HFF-Myc (cell line): ENCODE results near the gene PCF11.

Experiments
- DNase-seq: peaks from one replicate; pipeline ENCODE4 v3.0.0-alpha.2; 2011; ENCODE audit warnings: low read depth; ENCODE audit errors: extremely low read depth
- H3K4me3 ChIP-seq: replicated peaks from 2 replicates; pipeline ENCODE4 v1.5.1; 2011; ENCODE audit warnings: low read depth, mild to moderate bottlenecking, control low read depth, low read length
- TF ChIP-seq, protein P1 (sequence below): IDR thresholded peaks from 2 replicates; pipeline ENCODE4 v1.5.1; 2012; ENCODE audit warnings: mild to moderate bottlenecking, low read depth, low read length, control low read depth; ENCODE audit errors: missing control alignments

Gene PCF11

DNA sequence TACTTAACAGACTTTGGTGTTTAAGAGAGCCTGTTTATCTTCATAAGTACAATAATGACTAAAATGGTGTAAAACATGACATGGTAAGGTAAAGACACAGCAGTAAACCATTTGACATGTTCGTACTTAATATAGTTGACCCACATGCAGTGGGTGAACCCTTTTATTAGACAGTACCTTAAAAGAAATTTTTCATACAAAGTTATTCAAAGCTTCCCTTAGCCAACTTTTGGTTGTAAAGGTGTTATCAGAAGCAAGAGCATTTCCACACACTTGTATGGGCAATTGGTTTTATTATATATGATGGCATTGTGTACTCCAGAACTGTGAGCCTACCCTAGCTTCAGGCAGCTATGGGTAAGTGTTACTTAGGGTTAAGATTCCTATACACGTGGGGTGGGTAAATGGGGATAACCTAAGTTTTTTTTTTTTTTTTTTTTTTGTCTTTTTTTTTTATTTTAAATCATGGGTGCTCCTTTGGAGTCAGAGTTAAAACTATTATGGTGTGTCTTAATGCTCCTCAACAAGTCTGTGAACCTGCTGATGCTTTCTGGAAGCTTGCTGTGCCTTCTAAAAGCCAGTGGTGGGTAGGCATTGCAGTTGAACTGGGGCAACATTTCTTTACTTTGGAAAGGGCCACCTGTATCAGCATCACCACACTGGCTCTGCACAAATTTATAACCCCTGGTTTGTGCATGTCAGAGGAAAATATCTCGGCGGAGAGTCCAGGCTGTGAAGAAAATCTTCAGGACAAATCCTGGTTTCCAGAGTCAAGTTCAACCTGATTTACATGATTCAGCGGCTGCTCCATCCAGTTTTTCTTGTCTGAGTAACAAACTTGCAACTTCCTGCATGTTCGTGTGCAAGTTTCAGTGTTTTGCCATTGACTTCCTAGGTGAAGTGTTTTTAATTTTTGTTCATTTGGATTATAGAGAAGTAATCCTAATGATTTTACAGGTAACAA, 3.3 kb downstream of the PCF11 start:
- DNase-seq, result no peak
- H3K4me3 ChIP-seq, result peak overlapping the region; percentile 99
- TF ChIP-seq, protein P1, sequence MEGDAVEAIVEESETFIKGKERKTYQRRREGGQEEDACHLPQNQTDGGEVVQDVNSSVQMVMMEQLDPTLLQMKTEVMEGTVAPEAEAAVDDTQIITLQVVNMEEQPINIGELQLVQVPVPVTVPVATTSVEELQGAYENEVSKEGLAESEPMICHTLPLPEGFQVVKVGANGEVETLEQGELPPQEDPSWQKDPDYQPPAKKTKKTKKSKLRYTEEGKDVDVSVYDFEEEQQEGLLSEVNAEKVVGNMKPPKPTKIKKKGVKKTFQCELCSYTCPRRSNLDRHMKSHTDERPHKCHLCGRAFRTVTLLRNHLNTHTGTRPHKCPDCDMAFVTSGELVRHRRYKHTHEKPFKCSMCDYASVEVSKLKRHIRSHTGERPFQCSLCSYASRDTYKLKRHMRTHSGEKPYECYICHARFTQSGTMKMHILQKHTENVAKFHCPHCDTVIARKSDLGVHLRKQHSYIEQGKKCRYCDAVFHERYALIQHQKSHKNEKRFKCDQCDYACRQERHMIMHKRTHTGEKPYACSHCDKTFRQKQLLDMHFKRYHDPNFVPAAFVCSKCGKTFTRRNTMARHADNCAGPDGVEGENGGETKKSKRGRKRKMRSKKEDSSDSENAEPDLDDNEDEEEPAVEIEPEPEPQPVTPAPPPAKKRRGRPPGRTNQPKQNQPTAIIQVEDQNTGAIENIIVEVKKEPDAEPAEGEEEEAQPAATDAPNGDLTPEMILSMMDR, result no peak

DNA sequence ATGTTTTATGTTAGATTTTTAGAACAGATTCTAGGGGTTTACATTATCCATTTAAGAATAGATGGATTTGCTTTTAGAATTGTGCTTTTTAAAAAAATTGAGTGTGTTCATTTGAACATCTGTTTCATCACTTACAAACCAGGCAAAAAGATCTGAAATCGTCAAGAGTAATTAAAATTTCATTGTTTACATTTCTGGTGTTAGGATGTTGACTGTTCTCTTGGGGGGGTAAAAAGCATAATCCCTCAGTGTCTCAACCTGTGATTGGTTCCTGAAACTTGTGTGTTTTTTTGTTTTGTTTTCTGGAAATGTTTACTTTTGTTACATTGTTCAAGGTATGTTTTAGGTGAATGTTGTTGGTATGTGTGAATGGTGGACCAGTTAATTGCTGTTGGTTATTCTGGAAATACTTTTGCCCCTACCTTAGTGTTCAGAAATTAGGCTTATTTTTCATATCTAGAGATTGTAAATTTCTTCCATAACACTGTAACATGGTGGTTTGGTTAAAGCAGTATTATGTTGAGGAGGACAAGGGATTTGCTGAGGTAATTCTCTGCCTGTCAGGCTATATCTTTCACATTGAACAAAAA, 4.8 kb downstream of the PCF11 start:
- no peak overlapping the region for H3K4me3 ChIP-seq
- TF ChIP-seq, protein P1, result no peak
- DNase-seq, result no peak

DNA sequence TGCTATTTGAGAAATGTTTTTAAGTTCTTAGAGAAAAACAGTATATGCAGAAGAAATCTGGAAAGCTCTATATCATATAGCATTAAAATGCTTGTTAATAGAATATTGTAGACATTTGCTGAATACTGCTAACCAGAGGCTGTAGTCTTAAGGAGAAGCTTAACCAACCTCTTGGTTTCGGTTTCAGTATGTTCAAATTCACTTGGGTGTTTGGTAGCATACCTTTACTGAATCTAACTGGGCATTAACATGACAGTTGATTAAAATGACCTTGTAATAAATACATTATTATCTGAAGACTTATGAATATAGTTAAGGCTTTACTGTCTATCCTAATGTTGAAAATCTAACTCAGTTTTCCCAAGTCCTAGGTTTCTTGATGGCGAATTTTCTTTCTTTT, 5.4 kb downstream of the PCF11 start:
- H3K4me3 ChIP-seq, result no peak overlapping the region
- TF ChIP-seq, protein P1, result no peak
- DNase-seq, result no peak

DNA sequence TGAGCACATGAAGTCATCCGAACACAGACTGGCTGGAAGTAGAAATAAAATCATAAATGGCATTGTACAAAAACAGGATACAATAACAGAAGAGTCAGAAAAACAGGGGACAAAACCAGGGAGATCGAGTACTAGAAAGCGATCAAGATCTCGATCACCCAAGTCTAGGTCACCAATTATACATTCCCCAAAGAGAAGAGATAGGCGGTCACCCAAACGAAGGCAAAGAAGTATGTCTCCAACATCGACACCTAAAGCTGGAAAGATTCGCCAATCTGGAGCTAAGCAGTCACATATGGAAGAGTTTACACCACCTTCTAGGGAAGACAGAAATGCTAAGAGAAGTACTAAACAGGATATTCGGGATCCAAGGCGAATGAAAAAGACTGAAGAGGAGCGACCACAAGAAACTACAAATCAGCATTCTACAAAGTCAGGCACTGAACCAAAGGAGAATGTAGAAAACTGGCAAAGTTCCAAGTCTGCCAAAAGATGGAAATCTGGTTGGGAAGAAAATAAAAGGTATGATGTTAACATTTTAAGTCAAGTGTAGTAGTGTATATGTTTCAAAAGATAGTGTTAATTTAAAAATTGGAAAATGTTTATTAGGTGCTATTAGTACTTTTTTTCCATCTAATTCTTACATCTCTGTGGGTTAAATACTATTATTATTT, 9.4 kb downstream of the PCF11 start:
- H3K4me3 ChIP-seq, result no peak overlapping the region
- TF ChIP-seq, protein P1, result no peak
- no peak for DNase-seq

DNA sequence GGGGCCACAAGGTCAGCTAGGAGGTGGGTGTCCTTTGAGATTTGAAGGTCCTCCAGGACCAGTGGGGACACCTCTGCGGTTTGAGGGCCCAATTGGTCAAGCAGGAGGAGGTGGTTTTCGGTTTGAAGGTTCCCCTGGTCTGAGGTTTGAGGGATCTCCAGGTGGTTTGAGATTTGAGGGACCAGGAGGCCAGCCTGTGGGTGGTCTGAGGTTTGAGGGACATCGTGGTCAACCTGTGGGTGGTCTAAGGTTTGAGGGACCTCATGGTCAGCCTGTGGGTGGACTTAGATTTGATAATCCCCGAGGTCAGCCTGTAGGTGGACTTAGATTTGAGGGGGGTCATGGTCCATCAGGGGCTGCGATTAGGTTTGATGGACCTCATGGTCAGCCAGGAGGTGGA, 11.8 kb downstream of the PCF11 start:
- DNase-seq, result no peak
- TF ChIP-seq, protein P1, result no peak
- no peak overlapping the region for H3K4me3 ChIP-seq

DNA sequence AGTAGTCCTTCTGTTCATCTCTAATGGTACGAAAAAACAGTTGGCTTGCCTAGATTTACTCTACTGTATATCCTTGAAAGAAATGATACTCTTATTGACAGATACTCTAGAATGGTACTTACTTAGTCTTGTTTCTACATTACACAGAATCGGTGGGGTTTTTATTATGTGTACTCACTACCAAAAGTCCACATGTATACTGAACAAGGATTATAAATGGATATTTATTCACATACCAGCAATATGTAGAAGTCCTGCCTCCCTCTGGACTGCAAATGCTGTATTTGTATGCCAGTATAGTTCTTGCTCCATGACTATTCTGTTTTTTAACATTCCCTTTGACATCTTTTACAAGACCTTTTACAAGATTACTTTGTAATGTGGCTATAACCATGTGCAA, 13.9 kb downstream of the PCF11 start:
- no peak for DNase-seq
- TF ChIP-seq, protein P1, result no peak
- H3K4me3 ChIP-seq, result no peak overlapping the region
